ENCODE data around the gene ZMIZ1. TPM values are rescaled to one million over a fixed set of nuclear protein-coding genes. Genes with fewer than 3 reads are reported as not detected.

The ZMIZ1 gene
- total and polyA plus RNA-seq, 5 donors from 2014 or later: 1.5 to 34.8 (median 2.2) TPM

DNA sequence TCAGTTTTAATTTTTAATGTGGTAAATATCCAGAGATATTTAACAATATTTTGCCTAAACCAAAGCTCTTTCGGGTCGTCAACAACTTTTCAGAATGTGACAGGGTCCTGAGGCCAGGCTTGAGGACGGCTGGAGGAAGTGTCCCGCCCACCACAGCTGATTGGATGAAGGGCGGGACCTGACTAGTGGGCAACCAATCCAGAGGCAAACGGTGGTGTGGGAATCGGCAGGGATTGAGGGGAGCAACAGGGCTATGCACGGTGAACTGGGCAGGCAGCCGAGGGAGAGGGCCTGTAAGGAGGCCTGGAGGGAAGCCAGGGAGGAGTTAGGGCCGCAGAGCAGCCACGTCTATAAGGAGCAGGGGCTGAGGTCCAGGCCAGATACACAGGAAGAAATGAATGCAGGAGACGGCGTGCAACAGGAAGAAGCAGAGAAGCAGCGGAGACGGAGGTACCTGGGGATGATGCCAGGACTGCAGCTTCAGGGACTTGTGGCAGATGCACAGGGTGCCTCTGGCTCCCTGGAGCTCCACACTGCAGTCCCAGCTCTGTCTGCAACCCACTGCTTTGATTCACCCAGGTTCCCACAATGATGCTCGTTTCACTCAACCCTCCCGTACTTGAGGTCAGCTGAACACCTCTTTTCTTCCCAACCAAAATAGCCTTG is 46.1 kb upstream of the ZMIZ1 start:
- Mint-ChIP-seq H3K36me3 (peaks cover 5% of the 10 kb centered on the region), H3K4me1 (peaks cover 2 to 43% (median 8%) of the 10 kb centered on the region in 4 donors), H3K27me3 (no peaks in the 10 kb centered on the region), H3K9me3 (peaks cover 0 to 5% (median 0%) of the 10 kb centered on the region in 7 donors), H3K4me3 (peak overlapping the region in 3 of 4 donors; percentile 9 to 65 (median 59)), H3K27ac (peak overlapping the region in 2 of 3 donors; percentile 36 to 78)
- ATAC-seq (ENCODE audit: low read depth in 2 of 2) (no peak), DNase-seq (no peak)
- Histone ChIP-seq H3K4me1 (ENCODE audit: control insufficient read depth, insufficient read depth, low read length, poor library complexity, severe bottlenecking) (peaks cover 19% of the 10 kb centered on the region), H3K27ac (ENCODE audit: insufficient read depth, low read length, poor library complexity, severe bottlenecking) (peak overlapping the region; percentile 14), H3K36me3 (ENCODE audit: control insufficient read depth, insufficient read depth, low read length) (no peaks in the 10 kb centered on the region), H3K4me3 (ENCODE audit: low read depth, low read length) (no peak overlapping the region), H3K27me3 (ENCODE audit: control insufficient read depth, insufficient read depth, low read length) (no peaks in the 10 kb centered on the region), H3K9me3 (ENCODE audit: control insufficient read depth in 2 of 2, low read length in 2 of 2) (peaks cover 2 to 5% of the 10 kb centered on the region in 2 experiments)

GRCh38 chr10:79023240-79024162 is 45.3 kb upstream of the ZMIZ1 start:
- no peaks in the 10 kb centered on the region for H3K9me3 Mint-ChIP-seq
- no peaks in the 10 kb centered on the region for H3K27me3 Mint-ChIP-seq
- Histone ChIP-seq H3K4me1 (ENCODE audit: control insufficient read depth, insufficient read depth, low read length, poor library complexity, severe bottlenecking) (peaks cover 24% of the 10 kb centered on the region), H3K36me3 (ENCODE audit: control insufficient read depth, insufficient read depth, low read length) (no peaks in the 10 kb centered on the region), H3K27ac (ENCODE audit: insufficient read depth, low read length, poor library complexity, severe bottlenecking) (peak overlapping the region; percentile 14), H3K4me3 (ENCODE audit: low read depth, low read length) (no peak overlapping the region), H3K9me3 (ENCODE audit: control insufficient read depth in 2 of 2, low read length in 2 of 2) (no peaks in the 10 kb centered on the region), H3K27me3 (ENCODE audit: control insufficient read depth, insufficient read depth, low read length) (no peaks in the 10 kb centered on the region)
- peak overlapping the region in 2 of 3 donors; percentile 36 to 78 for H3K27ac Mint-ChIP-seq
- DNase-seq (peak in 1 of 3 donors; percentile 21), ATAC-seq (ENCODE audit: low read depth in 2 of 2) (no peak)
- H3K4me1 Mint-ChIP-seq: peaks cover 4 to 49% (median 11%) of the 10 kb centered on the region in 4 donors
- no peaks in the 10 kb centered on the region for H3K36me3 Mint-ChIP-seq
- H3K4me3 Mint-ChIP-seq: peak overlapping the region in 2 of 4 donors; percentile 59 to 65

DNA sequence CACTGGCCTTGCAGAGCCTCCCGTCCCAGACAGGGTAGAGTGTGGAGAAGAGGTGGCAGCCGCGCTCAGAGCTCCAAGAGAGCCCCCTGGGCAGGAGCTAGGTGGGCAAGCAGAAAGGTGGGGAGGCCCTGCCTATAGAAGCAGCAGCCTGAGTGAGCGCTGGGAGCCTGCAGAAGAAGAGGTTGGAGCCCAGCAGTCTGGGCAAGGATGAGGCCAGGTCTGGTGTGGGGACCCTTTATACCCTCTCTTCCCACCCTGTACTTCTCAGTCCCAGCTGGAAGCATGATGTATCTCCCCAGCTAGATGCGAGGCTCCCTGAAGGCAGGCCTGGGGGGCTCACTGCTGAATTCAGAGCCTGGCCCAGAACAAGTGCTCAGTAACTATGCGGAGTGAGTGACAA is 44.5 kb upstream of the ZMIZ1 start:
- no peak for DNase-seq
- no peak overlapping the region for H3K4me3 ChIP-seq (ENCODE audit: low read depth, low read length)
- Mint-ChIP-seq H3K27me3 (peaks cover 1% of the 10 kb centered on the region), H3K36me3 (no peaks in the 10 kb centered on the region), H3K9me3 (no peaks in the 10 kb centered on the region), H3K4me1 (peaks cover 4 to 50% (median 12%) of the 10 kb centered on the region in 4 donors), H3K27ac (peak overlapping the region in 1 of 3 donors; percentile 80), H3K4me3 (no peak overlapping the region)
- no peaks in the 10 kb centered on the region for H3K27me3 ChIP-seq (ENCODE audit: control insufficient read depth, insufficient read depth, low read length)
- ATAC-seq (ENCODE audit: low read depth in 2 of 2): no peak
- H3K36me3 ChIP-seq (ENCODE audit: control insufficient read depth, insufficient read depth, low read length): no peaks in the 10 kb centered on the region
- H3K4me1 ChIP-seq (ENCODE audit: control insufficient read depth, insufficient read depth, low read length, poor library complexity, severe bottlenecking): peaks cover 24% of the 10 kb centered on the region
- no peak overlapping the region for H3K27ac ChIP-seq (ENCODE audit: insufficient read depth, low read length, poor library complexity, severe bottlenecking)
- H3K9me3 ChIP-seq (ENCODE audit: control insufficient read depth in 2 of 2, low read length in 2 of 2): no peaks in the 10 kb centered on the region

- no peaks in the 10 kb centered on the region for H3K9me3 Mint-ChIP-seq
- Histone ChIP-seq H3K4me1 (ENCODE audit: control insufficient read depth, insufficient read depth, low read length, poor library complexity, severe bottlenecking) (peaks cover 24% of the 10 kb centered on the region), H3K27me3 (ENCODE audit: control insufficient read depth, insufficient read depth, low read length) (no peaks in the 10 kb centered on the region), H3K9me3 (ENCODE audit: control insufficient read depth in 2 of 2, low read length in 2 of 2) (no peaks in the 10 kb centered on the region), H3K4me3 (ENCODE audit: low read depth, low read length) (no peak overlapping the region), H3K27ac (ENCODE audit: insufficient read depth, low read length, poor library complexity, severe bottlenecking) (no peak overlapping the region), H3K36me3 (ENCODE audit: control insufficient read depth, insufficient read depth, low read length) (no peaks in the 10 kb centered on the region)
- H3K27ac Mint-ChIP-seq: peak overlapping the region in 1 of 3 donors; percentile 46
- ATAC-seq (ENCODE audit: low read depth in 2 of 2): no peak
- H3K36me3 Mint-ChIP-seq: no peaks in the 10 kb centered on the region
- H3K4me1 Mint-ChIP-seq: peaks cover 4 to 52% (median 15%) of the 10 kb centered on the region in 4 donors
- peaks cover 5% of the 10 kb centered on the region for H3K27me3 Mint-ChIP-seq
- no peak for DNase-seq
- no peak overlapping the region for H3K4me3 Mint-ChIP-seq
Observed at GRCh38 chr10:79024720-79025198, 44.0 kb upstream of the ZMIZ1 start.

GRCh38 chr10:79025199-79025832 is 43.5 kb upstream of the ZMIZ1 start:
- ATAC-seq (ENCODE audit: low read depth in 2 of 2) (peak; percentile 70 to 71), DNase-seq (peak in 2 of 3 donors; percentile 40 to 52)
- Mint-ChIP-seq H3K4me3 (peak overlapping the region in 2 of 4 donors; percentile 26 to 49), H3K27me3 (peaks cover 5% of the 10 kb centered on the region), H3K9me3 (no peaks in the 10 kb centered on the region), H3K27ac (peak overlapping the region; percentile 46 to 82 (median 50)), H3K4me1 (peaks cover 4 to 52% (median 15%) of the 10 kb centered on the region in 4 donors), H3K36me3 (no peaks in the 10 kb centered on the region)
- Histone ChIP-seq H3K36me3 (ENCODE audit: control insufficient read depth, insufficient read depth, low read length) (no peaks in the 10 kb centered on the region), H3K27ac (ENCODE audit: insufficient read depth, low read length, poor library complexity, severe bottlenecking) (no peak overlapping the region), H3K4me1 (ENCODE audit: control insufficient read depth, insufficient read depth, low read length, poor library complexity, severe bottlenecking) (peaks cover 24% of the 10 kb centered on the region), H3K27me3 (ENCODE audit: control insufficient read depth, insufficient read depth, low read length) (no peaks in the 10 kb centered on the region), H3K4me3 (ENCODE audit: low read depth, low read length) (no peak overlapping the region), H3K9me3 (ENCODE audit: control insufficient read depth in 2 of 2, low read length in 2 of 2) (no peaks in the 10 kb centered on the region)

GRCh38 chr10:79026341-79026761 is 42.4 kb upstream of the ZMIZ1 start:
- Mint-ChIP-seq H3K9me3 (no peaks in the 10 kb centered on the region), H3K27me3 (peaks cover 5% of the 10 kb centered on the region), H3K4me3 (no peak overlapping the region), H3K4me1 (peaks cover 4 to 52% (median 16%) of the 10 kb centered on the region in 4 donors), H3K36me3 (no peaks in the 10 kb centered on the region), H3K27ac (peak overlapping the region in 2 of 3 donors; percentile 16 to 55)
- DNase-seq (no peak), ATAC-seq (ENCODE audit: low read depth in 2 of 2) (no peak)
- no peaks in the 10 kb centered on the region for H3K9me3 ChIP-seq (ENCODE audit: control insufficient read depth in 2 of 2, low read length in 2 of 2)
- H3K36me3 ChIP-seq (ENCODE audit: control insufficient read depth, insufficient read depth, low read length): no peaks in the 10 kb centered on the region
- H3K4me1 ChIP-seq (ENCODE audit: control insufficient read depth, insufficient read depth, low read length, poor library complexity, severe bottlenecking): peaks cover 24% of the 10 kb centered on the region
- no peaks in the 10 kb centered on the region for H3K27me3 ChIP-seq (ENCODE audit: control insufficient read depth, insufficient read depth, low read length)
- no peak overlapping the region for H3K4me3 ChIP-seq (ENCODE audit: low read depth, low read length)
- H3K27ac ChIP-seq (ENCODE audit: insufficient read depth, low read length, poor library complexity, severe bottlenecking): no peak overlapping the region

- ATAC-seq (ENCODE audit: low read depth in 2 of 2) (no peak), DNase-seq (no peak)
- Mint-ChIP-seq H3K4me3 (no peak overlapping the region), H3K27me3 (peaks cover 5% of the 10 kb centered on the region), H3K27ac (peak overlapping the region in 2 of 3 donors; percentile 55 to 87), H3K36me3 (no peaks in the 10 kb centered on the region), H3K9me3 (no peaks in the 10 kb centered on the region), H3K4me1 (peaks cover 4 to 52% (median 16%) of the 10 kb centered on the region in 4 donors)
- H3K27ac ChIP-seq (ENCODE audit: insufficient read depth, low read length, poor library complexity, severe bottlenecking): no peak overlapping the region
- no peaks in the 10 kb centered on the region for H3K27me3 ChIP-seq (ENCODE audit: control insufficient read depth, insufficient read depth, low read length)
- no peaks in the 10 kb centered on the region for H3K36me3 ChIP-seq (ENCODE audit: control insufficient read depth, insufficient read depth, low read length)
- H3K4me1 ChIP-seq (ENCODE audit: control insufficient read depth, insufficient read depth, low read length, poor library complexity, severe bottlenecking): peaks cover 24% of the 10 kb centered on the region
- H3K9me3 ChIP-seq (ENCODE audit: control insufficient read depth in 2 of 2, low read length in 2 of 2): no peaks in the 10 kb centered on the region
- H3K4me3 ChIP-seq (ENCODE audit: low read depth, low read length): no peak overlapping the region
Observed at GRCh38 chr10:79026806-79027146, 42.0 kb upstream of the ZMIZ1 start.

Data from CD4-positive, CD25-positive, alpha-beta regulatory T cell (primary cell).